Measurements from ENCODE around the gene KIAA1143.

Gene KIAA1143

DNA sequence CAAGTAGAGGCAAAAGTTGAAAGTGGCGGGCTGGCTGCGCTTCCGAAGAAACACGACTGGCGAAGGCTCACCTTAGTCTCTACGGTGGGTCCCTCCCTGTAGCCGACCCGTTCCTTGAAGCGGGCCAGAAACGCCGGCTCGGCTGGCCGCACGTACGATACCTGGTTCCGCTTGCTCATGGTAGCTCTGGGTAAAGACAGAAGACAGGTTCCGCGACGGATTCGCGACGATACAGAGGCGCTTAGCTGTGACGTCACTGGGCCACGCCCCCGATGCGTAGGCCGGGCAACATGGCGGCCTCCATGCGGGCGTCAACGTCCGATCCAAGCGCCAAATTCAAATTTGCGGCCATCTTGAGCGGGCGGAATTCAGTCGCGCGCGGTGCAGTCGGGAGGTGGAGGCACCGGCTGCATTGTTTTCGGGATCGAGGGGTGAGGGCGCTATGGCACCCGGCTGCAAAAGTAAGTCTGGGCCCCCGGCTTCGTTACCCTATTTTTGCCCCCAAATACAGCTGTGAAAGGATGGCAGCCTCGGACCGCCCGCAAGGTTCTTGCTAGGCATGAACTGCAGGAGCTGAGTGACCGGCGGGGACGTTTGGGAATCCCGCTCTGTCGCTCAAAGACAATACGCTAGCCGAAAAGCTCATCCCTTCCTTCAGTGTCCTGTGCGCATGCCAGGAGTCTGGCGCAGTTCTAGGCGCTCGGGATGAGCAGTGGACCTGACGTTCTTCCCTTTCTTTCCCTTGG is at the start of gene KIAA1143, which contains the start of gene KIF15:
Gene KIAA1143, minus strand, starts transcription at position 196 of the 746 bp plus-strand sequence. Its CDS starts 17 bp downstream, at position 179.
Gene KIF15, plus strand, starts transcription at position 371 of the 746 bp plus-strand sequence. Its CDS starts 72 bp downstream, at position 443.
- DNase-seq = peak; percentile 82

DNA sequence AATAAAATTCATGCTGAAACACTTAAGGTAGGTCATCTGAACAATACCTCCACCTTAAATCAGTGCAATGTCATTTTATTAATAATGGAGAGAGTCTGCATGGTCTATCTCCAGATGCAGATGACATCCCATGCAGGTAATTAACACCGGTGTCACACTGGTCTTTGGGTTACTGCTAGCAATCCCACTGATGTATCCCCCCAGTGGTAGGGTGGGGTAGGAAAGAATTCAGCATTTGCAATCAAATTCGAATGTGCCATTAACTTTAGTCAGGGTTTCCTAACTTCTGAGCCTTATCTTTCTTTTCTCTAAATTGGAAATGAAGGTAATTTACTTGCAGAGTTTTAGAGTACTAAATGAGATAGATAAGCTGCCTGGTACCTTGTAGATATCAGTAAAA is 44.5 kb upstream of the KIAA1143 start:
- DNase-seq = no peak

DNA sequence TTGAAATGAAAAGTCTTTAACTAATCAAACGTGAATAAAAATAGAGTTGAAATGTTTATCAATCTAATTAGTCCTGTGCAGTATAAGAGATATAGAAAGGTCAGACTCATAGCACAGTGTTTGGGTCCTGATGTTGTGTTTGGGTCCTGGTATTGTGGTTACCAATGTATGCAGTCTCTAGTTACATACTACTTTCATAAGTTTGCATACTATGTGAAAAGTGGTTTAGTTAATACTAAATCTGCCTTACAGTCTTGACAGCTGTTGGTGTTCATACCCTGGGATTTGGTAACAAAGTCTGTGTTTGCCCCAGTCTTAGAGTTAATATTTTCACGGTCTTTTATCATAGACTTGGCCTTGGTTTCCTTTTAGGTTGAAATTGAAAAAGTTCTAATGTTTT is 41.9 kb upstream of the KIAA1143 start:
- no peak for DNase-seq

GRCh38 chr3:44802011-44802410 is 40.6 kb upstream of the KIAA1143 start:
- DNase-seq = no peak

GRCh38 chr3:44795197-44795596 is 33.8 kb upstream of the KIAA1143 start:
- DNase-seq = no peak

- no peak for DNase-seq
These were observed 21.5 kb upstream of the KIAA1143 start for GRCh38 chr3:44782891-44783290.

DNA sequence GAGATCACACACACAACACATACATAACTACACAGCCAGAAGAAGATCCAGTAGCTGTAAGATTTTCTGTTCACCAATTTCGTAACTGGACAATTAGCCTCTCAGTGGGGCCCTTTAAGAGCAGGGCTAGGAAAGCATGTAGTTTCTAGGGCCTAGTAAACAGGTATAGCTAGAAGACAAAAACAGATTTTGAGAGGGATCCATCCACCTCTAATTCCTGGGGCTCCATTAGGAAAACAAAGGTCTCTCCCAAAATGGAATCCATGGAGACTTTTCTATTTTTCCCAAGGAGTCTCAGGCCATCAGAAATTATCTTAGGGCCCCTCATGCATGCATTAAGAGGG is 10.7 kb upstream of the KIAA1143 start:
- no peak for DNase-seq

DNA sequence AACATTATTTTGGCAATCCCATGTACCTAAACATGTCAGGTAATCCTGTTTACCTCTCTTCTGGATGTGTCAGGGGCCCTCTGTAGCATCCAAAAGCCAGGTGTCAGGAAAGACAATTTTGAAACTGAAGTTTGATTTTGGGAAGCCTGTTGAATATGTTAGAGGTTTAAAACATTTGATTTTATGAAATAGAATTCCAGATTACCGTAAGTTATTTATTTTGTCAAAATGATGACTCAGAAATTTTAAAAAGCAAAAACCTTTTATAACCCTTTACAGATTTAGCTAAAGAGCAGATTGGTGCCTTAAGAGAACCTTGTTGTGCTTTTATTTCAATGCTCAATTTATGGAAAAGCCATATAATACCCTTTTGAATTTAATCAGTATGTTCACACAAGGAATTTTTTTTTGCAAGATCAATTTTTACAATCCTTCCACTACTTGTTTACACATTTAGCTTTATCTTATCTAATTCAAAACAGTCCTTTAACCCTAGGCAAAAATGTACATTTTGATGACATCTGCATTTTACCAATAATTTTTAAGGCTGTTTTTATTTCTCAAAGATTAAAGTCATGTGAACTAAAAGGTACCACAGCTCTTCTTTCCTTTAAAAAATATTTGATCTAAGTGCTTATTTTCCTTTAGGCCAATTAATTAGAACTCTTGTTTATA is 10.1 kb upstream of the KIAA1143 start:
- no peak for DNase-seq

DNA sequence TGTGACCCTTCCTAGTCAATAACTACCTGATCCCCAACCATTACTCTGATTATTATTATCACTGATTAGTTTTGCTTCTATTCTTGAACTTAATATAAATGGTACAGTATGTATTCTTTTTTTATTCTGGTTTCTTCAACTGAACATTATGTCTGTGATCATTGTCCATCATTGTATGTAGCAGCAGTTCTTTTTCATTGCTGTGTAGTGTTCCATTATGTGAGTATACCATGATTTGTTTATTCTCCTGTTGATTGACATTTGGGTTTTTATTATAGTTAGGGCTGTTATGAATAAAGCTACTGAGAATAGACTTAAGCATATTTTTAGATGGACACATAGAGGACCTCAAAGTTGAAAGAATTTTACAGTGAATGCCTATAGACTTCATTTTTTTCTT is 2.8 kb upstream of the KIAA1143 start:
- no peak for DNase-seq

GRCh38 chr3:44762690-44763089 is 1.3 kb upstream of the KIAA1143 start:
- no peak for DNase-seq

DNA sequence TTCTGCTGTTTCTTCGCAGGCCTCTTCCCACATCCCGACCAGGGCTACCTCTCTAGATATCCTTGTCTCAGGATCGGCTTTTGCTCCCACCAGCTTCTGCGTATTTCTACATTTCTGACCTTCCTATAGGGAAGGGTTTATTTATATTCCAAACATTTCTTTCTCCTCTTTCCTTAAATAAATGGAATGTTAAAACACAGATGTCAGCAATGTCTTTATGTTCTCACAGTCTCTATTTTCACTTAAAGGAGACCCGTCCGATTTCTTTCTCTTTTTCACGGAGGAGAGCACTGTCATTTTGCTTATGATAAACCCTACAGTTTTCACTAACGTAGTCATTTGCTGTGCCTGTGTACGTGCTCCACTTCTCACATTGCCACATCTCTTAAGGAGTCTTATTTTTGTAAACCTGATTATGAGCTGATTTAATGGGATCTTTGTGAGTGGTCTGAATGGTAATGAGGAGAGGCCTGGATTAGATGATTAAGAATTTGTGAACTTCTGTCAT is 805 bp upstream of the KIAA1143 start:
- DNase-seq = no peak

DNA sequence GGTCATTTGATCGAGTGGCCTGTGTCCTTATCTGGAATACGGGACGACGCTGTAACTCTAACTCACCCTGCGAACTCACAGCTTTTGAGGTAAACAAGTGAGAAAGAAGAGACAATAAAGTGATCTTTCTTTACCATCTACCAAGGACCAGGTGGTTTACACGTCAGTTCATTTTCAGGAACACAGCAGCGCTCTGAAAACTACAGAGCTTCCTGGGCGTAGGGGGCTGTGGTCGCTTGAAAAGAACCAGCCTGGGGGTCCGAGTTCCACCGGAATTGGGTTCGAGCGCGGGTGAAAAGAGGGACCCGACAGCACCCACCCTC is 357 bp downstream of the KIAA1143 start:
- DNase-seq = no peak

DNA sequence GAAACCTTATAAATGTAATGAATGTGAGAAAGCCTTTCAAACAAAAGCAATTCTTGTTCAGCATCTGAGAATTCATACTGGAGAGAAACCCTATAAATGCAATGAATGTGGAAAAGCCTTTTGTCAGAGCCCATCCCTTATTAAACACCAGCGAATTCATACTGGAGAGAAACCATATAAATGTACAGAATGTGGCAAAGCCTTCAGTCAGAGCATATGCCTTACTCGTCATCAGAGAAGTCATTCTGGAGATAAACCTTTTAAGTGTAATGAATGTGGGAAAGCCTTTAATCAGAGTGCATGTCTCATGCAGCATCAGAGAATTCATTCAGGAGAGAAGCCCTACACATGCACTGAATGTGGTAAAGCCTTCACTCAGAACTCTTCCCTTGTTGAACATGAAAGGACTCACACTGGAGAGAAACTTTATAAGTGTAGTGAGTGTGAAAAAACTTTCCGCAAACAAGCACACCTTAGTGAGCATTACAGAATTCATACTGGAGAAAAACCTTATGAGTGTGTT is 26.7 kb downstream of the KIAA1143 start:
- DNase-seq = no peak

DNA sequence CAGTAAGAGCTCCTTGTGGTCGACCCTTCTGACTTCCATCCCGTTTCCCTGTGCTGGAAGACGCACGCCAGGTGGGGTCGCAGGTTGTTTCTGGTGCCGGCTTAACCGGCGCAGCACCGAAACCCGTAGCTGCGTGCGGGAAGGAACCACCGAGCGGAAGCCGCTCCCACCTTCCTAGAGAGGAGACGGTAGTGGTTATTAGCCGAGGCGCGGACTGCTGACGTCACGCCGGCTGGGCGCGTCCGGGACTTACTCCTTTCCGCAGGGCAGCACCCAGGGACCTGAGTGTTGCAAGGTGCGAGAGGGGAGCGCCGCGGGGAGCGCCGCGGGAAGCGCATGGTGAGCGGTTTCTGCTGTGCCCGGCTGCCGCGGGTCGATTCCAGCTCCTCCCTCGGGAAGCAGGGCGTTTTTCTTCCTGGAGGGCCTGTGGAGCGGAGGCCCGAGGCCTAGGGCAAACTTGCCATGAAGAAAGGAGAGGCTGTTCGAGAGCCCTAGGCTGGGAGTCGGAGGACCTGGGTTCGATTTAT is 32.0 kb downstream of the KIAA1143 start, which contains the start of gene ZNF501:
Gene ZNF501, plus strand, starts transcription at position 252 of the 527 bp plus-strand sequence. CDS start 4,787 bp downstream, outside the sequence.
- DNase-seq = peak; percentile 74

GRCh38 chr3:44722103-44722401 is 39.4 kb downstream of the KIAA1143 start:
- no peak for DNase-seq

GRCh38 chr3:44721231-44722102 is 40.0 kb downstream of the KIAA1143 start:
- no peak for DNase-seq

DNA sequence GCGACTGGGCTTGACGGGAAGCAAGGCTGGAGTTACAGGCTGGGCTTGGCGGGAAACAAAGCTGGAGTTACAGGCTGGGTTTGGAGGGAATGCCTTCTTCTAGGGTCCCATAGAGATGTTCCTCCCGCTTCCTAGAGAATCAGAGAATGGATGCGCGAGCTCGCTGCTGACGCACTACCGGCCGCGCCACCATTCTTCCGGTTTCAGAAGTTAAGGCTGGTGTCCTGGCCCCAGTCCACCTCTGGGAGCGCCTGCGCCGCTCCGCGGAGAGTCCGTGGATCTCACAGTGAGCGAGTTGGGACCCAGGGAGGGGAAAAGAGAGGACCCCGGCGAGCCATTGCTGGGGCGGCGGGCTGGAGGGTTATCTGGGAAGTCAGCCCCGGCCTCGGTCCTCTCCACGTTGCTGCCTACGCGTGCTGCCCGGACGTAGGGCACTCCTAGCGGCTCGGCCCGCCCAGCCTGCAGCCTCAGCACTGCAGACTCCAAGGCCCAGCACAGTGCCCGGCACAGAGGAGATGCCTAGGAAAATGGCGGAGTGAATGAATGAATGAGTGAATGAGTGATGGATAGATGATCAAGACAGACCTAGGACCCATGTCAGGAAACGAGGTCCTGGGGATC is 48.9 kb downstream of the KIAA1143 start, which contains the start of gene ZNF502:
Gene ZNF502, plus strand, starts transcription at position 206 of the 621 bp plus-strand sequence. CDS start 7,602 bp downstream, outside the sequence.
- DNase-seq = peak; percentile 72
